ENCODE measurements around the gene XXYLT1.

Gene XXYLT1

DNA sequence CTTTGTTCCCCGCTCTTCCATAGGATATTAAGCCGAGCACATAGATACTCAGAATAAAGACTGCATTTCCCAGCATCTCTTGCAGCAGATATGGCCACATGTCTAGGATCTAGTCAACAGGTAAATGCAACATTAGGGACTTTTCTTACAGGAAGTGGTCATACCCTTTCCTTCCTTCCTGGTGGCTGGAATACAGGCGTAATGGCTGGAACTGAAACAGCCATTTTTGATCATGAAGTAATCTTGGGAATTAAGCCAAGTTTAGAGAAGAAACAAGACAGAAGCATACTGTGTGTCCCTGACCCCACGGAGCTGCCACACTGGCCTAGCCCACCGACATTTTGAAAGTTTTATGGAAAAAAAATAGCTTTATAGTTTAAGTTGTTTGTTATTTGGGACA, 234.0 kb downstream of the XXYLT1 start:
- FAIRE-seq: no peak

GRCh38 chr3:195036574-195036973, 234.4 kb downstream of the XXYLT1 start:
- FAIRE-seq: no peak

DNA sequence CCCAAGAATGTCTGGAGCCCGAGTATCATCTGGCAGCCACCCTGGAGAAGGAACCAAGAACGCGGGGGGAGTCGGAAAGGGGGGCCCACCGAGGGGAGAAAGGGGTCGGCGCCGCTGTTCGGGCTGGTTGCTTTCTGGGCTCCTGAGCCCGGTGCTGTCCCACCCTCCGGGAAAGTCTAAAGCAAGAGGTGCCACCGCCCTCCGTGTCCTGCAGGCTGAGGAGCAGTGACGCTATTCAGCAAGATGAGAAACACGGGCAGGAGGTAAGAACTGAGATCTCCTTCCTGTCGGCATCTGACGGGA, 234.8 kb downstream of the XXYLT1 start:
- no peak for FAIRE-seq

- no peak for FAIRE-seq
These were observed 235.4 kb downstream of the XXYLT1 start for GRCh38 chr3:195035345-195036202.

DNA sequence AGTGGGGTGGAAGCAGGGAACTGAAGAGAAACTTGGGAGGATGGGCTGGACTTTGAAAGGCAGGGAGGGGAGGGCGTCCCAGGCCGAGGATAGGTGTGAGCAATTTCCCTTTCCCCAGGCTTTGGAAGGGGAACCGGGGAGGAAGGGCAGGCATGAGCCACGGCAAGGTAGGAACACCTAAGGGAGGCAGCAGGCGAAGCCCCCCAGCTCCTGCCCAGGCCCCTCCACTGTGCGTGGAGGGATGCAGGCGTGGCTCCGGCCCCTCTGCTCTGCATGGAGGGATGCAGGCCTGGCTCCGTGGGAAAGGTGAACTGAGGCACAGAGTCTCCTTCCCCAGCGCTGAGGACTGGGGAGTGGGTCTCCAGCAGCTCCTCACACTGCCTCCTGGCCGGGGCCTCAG, 236.4 kb downstream of the XXYLT1 start:
- no peak for FAIRE-seq

DNA sequence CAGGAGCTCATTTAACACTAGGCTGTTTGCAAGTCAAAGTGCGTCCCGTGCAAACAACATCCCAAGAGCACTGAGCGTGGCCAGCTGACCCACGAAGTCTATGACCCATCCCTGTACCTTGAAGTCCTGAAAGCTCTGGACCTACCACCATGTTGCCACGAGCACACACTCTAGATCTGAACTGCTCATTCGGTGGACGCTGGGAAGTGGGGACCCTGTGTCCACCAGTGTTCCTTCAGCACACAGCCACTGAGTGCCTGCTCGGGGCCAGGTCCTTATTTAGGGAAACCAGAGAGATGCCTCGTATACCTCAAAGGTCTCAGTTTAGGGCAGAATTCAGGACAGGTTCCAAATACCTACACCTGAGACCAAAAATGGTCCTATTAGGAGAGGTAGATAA, 236.9 kb downstream of the XXYLT1 start:
- no peak for FAIRE-seq

DNA sequence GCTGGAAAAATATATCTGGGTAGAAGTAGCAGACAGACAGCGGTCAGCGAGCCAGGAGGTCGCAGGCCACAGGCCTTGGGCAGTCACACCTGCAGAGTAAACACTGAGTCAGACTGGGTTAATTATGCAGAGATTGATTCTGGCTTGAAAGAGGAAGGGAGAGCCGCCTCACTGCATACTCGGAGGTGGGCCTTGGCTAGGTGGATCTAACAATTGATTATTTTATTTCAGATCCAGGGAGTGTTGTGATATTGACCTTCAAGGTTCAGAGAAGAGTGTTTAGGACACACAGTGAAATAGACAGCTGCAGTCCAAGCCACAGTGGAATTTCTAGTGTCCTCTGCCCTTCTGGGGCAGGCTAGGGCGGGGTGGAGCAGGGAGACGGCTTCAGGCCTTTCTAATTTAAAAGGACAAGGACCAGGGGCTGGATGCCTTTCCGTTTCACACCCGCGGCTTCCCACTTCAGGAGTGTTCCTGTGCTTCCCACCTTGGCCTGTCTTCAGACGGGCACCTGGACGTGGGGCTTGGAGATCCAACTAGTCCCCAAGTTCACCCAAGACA, 237.3 kb downstream of the XXYLT1 start:
- no peak for FAIRE-seq

DNA sequence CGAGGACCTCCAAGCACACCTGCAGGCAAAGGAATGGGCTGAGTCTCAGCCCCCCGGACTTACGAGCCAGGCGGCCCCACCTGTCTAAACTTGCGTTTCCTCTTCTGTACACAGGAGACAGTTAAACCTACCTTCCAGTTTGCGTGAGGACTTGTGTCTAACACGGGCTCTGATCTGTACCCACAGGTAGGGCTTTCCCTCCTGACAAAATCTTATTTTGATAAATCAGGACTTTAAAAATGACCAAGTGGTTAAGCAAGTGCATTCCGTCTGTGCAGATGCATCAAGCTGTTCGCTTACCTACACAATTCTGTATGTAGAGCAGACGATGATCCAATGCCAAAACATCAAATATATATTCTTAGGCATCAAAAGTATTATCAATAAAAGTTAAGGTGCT, 238.0 kb downstream of the XXYLT1 start:
- FAIRE-seq: no peak

DNA sequence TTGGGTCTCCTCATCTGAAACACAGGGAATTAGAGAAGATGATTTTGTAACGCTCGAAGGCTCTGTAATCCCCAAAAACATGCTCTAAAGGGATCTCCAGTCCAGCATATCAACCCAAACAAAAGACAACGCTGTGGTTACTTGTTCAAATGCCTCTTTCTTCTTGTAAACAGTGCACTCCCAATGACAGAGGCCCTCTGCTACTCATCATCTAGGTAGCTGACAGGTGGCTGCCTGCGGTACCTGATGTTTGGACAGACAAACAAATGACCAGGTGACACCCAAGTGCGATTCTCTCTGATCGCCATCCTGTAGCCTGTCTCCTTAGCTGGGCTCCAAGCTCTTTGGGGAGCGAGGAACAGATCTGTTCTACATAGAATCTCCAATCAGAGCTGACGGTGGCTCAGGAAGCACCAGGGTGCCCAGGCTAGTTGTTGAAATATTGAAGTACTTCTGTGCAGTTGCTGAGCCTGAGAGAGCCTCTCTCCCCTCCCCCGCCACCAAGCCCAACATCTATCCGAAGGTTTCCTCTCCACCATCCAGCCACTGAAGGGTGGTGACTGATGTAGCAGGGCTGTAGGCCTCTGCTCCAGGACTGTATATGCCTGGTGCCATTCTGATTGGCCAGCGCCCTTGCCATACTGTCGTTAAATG, 238.7 kb downstream of the XXYLT1 start:
- no peak for FAIRE-seq

DNA sequence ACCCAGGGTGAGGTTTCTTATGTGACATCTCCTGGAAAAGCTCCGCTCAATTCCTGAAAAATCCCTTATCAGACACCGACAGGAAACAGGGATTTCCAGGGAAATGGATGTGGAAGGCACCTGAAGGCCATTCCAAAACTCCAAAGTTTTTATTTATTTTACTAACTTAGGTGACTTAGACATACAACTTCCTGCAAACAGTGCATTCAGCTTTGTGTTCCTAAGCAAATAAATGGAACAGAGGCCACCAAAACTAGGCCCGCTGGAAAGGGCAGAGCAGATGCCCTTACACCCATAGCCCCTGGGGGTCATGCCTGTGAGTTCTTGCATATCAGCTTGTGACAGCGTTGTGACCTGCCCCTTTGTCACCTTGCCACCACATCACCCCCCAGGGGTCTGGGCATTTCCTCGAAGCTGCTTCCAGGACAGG, 239.4 kb downstream of the XXYLT1 start:
- FAIRE-seq: no peak

GRCh38 chr3:195030791-195031321, 240.1 kb downstream of the XXYLT1 start:
- FAIRE-seq: no peak

- FAIRE-seq: no peak
These were observed 241.9 kb downstream of the XXYLT1 start for GRCh38 chr3:195028877-195029606.

GRCh38 chr3:195025884-195026200, 245.1 kb downstream of the XXYLT1 start:
- no peak for FAIRE-seq

DNA sequence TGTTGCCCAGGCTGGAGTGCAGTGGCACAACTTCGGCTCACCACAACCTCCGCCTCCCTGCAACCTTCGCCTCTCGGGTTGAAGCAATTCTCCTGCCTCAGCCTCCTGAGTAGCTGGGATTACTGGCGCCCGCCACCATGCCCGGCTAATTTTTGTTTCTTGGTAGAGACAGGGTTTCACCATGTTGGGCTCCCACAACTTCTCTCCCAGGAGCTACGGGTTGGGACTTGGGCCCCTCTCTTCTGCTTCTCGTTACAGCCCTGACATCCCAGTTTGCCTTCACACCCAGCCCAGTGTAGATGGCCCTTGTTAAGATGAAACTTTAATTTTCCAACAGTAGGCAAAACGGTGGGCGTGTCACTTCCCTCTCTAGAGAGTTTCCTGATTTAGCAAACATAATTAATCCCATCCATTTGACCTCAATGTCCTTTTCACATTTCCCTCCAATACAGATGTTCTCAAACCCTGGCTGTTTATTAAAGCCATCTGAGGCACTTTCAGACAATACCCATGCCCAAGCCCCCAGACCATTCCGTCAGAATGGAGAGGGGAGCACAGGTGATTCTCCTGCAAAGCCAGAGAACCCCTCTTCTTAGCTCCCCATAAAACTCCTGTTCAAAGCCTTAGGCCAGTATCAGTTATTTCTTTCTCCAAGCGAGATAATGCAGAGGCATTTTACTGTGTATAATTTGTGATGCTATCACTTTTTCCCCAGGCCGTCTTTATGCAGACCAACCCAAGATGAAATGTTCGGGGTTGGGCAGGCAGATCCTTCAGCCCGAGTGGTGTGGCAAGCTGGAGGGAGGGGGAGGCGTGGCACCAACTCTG, 245.7 kb downstream of the XXYLT1 start:
- no peak for FAIRE-seq

- FAIRE-seq: no peak
These were observed 247.0 kb downstream of the XXYLT1 start for GRCh38 chr3:195023989-195024388.

DNA sequence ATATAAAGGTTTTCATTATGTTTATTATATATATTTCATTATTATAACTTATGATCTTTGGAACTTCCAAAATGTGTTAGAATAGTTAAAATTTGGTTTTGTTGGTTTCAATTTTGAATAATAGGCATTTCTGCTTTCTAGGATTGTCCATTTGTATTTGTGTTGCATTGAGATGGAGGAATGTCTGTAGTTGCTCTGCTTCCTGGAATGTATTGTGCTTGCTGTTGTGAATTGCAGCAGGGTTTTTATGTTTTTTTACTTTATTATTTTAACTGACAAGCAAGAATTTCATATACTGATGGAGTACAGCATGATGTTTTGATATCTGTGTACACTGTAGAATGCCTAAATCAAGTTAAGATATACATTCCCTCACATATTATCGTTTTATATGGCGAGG, 247.4 kb downstream of the XXYLT1 start:
- FAIRE-seq: no peak

DNA sequence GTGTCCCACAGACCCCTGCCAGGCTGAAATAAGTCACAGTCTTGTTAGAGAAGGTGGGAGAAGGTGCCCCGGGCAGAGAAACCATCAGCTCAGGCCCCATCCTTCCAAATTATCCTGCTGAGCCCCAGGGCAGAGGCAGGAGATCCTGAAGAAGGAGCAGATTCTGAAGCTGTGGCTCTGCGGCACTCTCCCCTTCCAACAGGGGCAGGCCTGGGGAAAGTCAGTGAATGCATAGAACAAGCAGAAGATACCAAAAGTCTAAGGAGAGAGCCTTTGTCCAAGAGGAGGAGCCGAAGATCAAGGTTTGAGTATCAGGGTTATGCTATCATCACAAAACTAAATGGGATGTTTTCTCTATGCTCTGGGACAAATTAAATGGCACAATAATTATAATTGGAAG, 249.3 kb downstream of the XXYLT1 start:
- no peak for FAIRE-seq

DNA sequence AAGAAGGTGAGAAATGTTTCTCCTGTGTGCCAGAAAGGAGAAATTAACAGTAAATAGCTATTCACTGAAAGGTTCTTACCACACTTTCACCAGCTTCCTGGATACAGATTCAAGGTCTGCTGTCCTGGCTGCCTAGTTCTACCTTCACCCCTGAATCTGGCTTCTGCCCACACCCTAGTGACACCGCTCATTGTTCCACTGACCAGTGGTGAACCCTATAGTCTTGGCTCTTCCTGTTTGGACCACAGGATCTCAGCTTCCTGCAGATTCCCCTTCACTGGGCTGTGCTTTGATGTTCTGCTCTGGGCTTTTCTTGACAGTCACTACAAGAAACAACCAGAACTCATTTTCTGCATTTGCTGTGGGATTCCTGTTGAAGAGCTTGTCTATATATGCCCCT, 250.0 kb downstream of the XXYLT1 start:
- FAIRE-seq: no peak

- FAIRE-seq: no peak
These were observed 250.8 kb downstream of the XXYLT1 start for GRCh38 chr3:195020185-195020584.

DNA sequence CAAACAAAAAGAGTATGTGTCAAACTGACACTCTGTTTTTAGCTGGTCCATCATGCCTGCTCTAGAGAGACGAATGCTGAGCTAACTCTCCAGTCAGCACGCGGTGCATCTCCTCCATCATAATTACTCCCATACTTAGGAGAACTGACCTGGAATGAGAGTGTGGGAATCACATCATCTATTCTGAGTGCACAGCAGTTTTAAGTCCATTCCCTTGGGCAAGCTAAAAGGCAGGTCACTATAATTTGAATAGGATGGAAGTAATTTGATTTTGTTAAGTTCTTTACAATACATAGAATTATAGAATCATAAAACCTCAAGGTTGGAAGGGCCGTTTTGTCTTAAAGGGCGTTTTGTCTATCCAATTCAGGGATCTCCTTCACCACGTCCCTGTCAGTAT, 251.6 kb downstream of the XXYLT1 start:
- no peak for FAIRE-seq

All from islet of Langerhans (tissue), 1 donor.